HCT116 (cell line): ENCODE data around the gene CALML3. TPM values are rescaled to one million over a fixed set of nuclear protein-coding genes. Genes with fewer than 3 reads are reported as not detected.
A peak's percentile ranks its signal among the peaks of the same experiment; 100 is the strongest.

Experiments used
- ATAC-seq: fragments of 200-7000 bp; cut with Tn5 transposase; 2 replicates; pipeline ENCODE4 v1.9.1; 2020; ENCODE audit warnings: mild to moderate bottlenecking, moderate library complexity
- BruUV-seq: library from RNA; stranded (reverse); fragments of 400-500 nt; replicated peaks from 2 replicates; lab custom pipeline; 2021; lab: Mats Ljungman, UMichigan
- CTCF ChIA-PET: fragments of 300-600 bp; sonication (Branson Sonifier 250); formaldehyde crosslinking; loops from one replicate; lab custom pipeline; 2021; ENCODE audit warnings: antibody characterized with exemption; lab: Charles Lee
- POLR2A ChIA-PET: fragments of 300-600, 350-600 bp; sonication (Branson Sonifier 250); formaldehyde crosslinking; loops from one replicate; lab custom pipeline; 2021; ENCODE audit warnings: antibody characterized with exemption; lab: Charles Lee
- RAD21 ChIA-PET, 2 experiments: fragments of 300-600 bp; sonication (Branson Sonifier 250); formaldehyde crosslinking; loops; one replicate each; lab custom pipeline; 2023; ENCODE audit warnings: low total read pairs in 2 of 2; ENCODE audit not compliant: uncharacterized antibody in 2 of 2, unreplicated experiment in 2 of 2, low non-redundant PET in 1 of 2; lab: Charles Lee
- DNase-seq: peaks from one replicate; pipeline ENCODE4 v3.0.0-alpha.2; 2010; ENCODE audit warnings: low read depth, low spot score
- H2AFZ ChIP-seq: fragments of 200-600 bp; shearing (Covaris generic), sonication (generic); 2 replicates; pipeline ENCODE4 v1.6.1; 2017; ENCODE audit warnings: low read depth, mixed run types, mixed read lengths, antibody characterized with exemption, low read length; ENCODE audit not compliant: poor library complexity, severe bottlenecking
- H3K27ac ChIP-seq: 2 replicates; pipeline ENCODE4 v1.5.1; 2012; ENCODE audit warnings: low read depth, low read length
- H3K27me3 ChIP-seq: fragments of 200-600 bp; sonication (generic); 2 replicates; pipeline ENCODE4 v1.6.1; 2016; ENCODE audit warnings: mixed run types, low read length, mixed read lengths; ENCODE audit not compliant: insufficient read depth
- H3K36me3 ChIP-seq, 2 experiments: fragments of 200-500 bp in 1 of 2; fragments of 200-600 bp in 1 of 2; sonication (Bioruptor generic) in 1 of 2; sonication (generic) in 1 of 2; 2 replicates each; pipeline versions ENCODE4 v1.5.1 to v1.6.1; 2014 to 2016; ENCODE audit warnings: low read length in 2 of 2, inconsistent platforms in 1 of 2, mixed read lengths in 1 of 2, mixed run types in 1 of 2; ENCODE audit not compliant: insufficient read depth in 2 of 2, control insufficient read depth in 1 of 2
- H3K4me1 ChIP-seq, 2 experiments: fragments of 200-600 bp in 1 of 2; sonication (generic) in 1 of 2; 2 replicates each; pipeline versions ENCODE4 v1.5.1 to v1.6.1; 2012 to 2017; ENCODE audit warnings: low read length in 2 of 2, inconsistent platforms in 1 of 2, mild to moderate bottlenecking in 1 of 2, mixed read lengths in 1 of 2, mixed run types in 1 of 2, moderate library complexity in 1 of 2; ENCODE audit not compliant: insufficient read depth in 2 of 2, control insufficient read depth in 1 of 2
- H3K4me2 ChIP-seq: fragments of 200-600 bp; sonication (generic); 2 replicates; pipeline ENCODE4 v1.6.1; 2017; ENCODE audit warnings: mixed run types, low read length, mixed read lengths
- H3K4me3 ChIP-seq, 2 experiments: fragments of 200-600 bp in 1 of 2; sonication (generic) in 1 of 2; replicated peaks in 1 of 2; 2 replicates each; pipeline ENCODE4 v1.5.1; 2011 to 2016; ENCODE audit warnings: low read length in 2 of 2, control low read depth in 1 of 2, low read depth in 1 of 2, mild to moderate bottlenecking in 1 of 2, mixed read lengths in 1 of 2, mixed run types in 1 of 2
- H3K79me2 ChIP-seq: fragments of 200-600 bp; sonication (generic); 2 replicates; pipeline ENCODE4 v1.6.1; 2017; ENCODE audit warnings: mild to moderate bottlenecking, mixed run types, low read length, moderate library complexity, mixed read lengths; ENCODE audit not compliant: insufficient read depth
- H3K9ac ChIP-seq: fragments of 200-600 bp; sonication (generic); 2 replicates; pipeline ENCODE4 v1.6.1; 2016; ENCODE audit warnings: low read length, mixed read lengths
- H3K9me2 ChIP-seq: fragments of 200-600 bp; sonication (generic), shearing (Covaris generic); 2 replicates; pipeline ENCODE4 v1.6.1; 2017; ENCODE audit warnings: mixed run types, mild to moderate bottlenecking, moderate library complexity; ENCODE audit not compliant: insufficient read depth
- H3K9me3 ChIP-seq, 2 experiments: fragments of 200-500 bp in 1 of 2; fragments of 200-600 bp in 1 of 2; sonication (Bioruptor generic) in 1 of 2; sonication (generic) in 1 of 2; 2 replicates each; pipeline ENCODE4 v1.6.1; 2014 to 2017; ENCODE audit warnings: low read length in 2 of 2, mixed read lengths in 2 of 2, inconsistent platforms in 1 of 2, low read depth in 1 of 2, mild to moderate bottlenecking in 1 of 2, mixed run types in 1 of 2, moderate library complexity in 1 of 2; ENCODE audit not compliant: control insufficient read depth in 1 of 2, insufficient read depth in 1 of 2
- H4K20me1 ChIP-seq: fragments of 200-600 bp; sonication (generic), shearing (Covaris generic); 2 replicates; pipeline ENCODE4 v1.6.1; 2017; ENCODE audit warnings: mixed run types, mild to moderate bottlenecking, moderate library complexity; ENCODE audit not compliant: insufficient read depth
- CBX3 ChIP-seq: IDR thresholded peaks from 2 replicates; pipeline ENCODE4 v1.6.1; 2012; ENCODE audit warnings: low read depth
- CEBPB ChIP-seq: IDR thresholded peaks from 2 replicates; pipeline ENCODE4 v1.6.1; 2012; ENCODE audit warnings: low read depth
- ELF1 ChIP-seq: IDR thresholded peaks from 2 replicates; pipeline ENCODE4 v1.6.1; 2012; ENCODE audit warnings: low read depth, borderline replicate concordance
- EZH2 ChIP-seq: fragments of 200-600 bp; sonication (generic); IDR thresholded peaks from 2 replicates; pipeline ENCODE4 v1.6.1; 2017; ENCODE audit warnings: antibody characterized with exemption, mixed run types
- EZH2phosphoT487 ChIP-seq: fragments of 200-600 bp; IDR thresholded peaks from 2 replicates; pipeline ENCODE4 v1.6.1; 2018; ENCODE audit warnings: antibody characterized with exemption, borderline replicate concordance
- JUND ChIP-seq: IDR thresholded peaks from 2 replicates; pipeline ENCODE4 v1.6.1; 2012
- POLR2AphosphoS5 ChIP-seq: IDR thresholded peaks from 2 replicates; pipeline ENCODE4 v1.6.1; 2011; ENCODE audit warnings: mild to moderate bottlenecking, low read depth, low read length, moderate library complexity
- SIN3A ChIP-seq: IDR thresholded peaks from 2 replicates; pipeline ENCODE4 v1.6.1; 2012; ENCODE audit warnings: low read depth
- SP1 ChIP-seq: IDR thresholded peaks from 2 replicates; pipeline ENCODE4 v1.6.1; 2012; ENCODE audit warnings: low read depth
- SRF ChIP-seq: IDR thresholded peaks from 2 replicates; pipeline ENCODE4 v1.6.1; 2012; ENCODE audit warnings: low read depth
- YY1 ChIP-seq: IDR thresholded peaks from 2 replicates; pipeline ENCODE4 v1.6.1; 2011; ENCODE audit warnings: low read length, low read depth, moderate library complexity, mild to moderate bottlenecking; ENCODE audit not compliant: insufficient replicate concordance; ENCODE audit errors: extremely low read depth
- ZNF274 ChIP-seq: fragments of 200-500 bp; sonication (Bioruptor generic); IDR thresholded peaks from 2 replicates; pipeline ENCODE4 v1.6.1; 2014; ENCODE audit warnings: mild to moderate bottlenecking, low read depth, low read length, inconsistent platforms
- intact Hi-C: fragments of 100-400 bp; cut with micrococcal nuclease; formaldehyde crosslinking; loops from 2 replicates; pipeline ENCODE4 v1.10.0; 2022
- total RNA-seq: library from RNA; stranded (reverse); gene quantifications from one replicate; pipeline ENCODE4 v1.2.1, GENCODE V29; 2021; ENCODE audit not compliant: unreplicated experiment
- TF ChIP-seq, protein P1 (sequence below): IDR thresholded peaks from 2 replicates; pipeline ENCODE4 v1.6.1; 2012; ENCODE audit warnings: low read depth
- TF ChIP-seq, protein P2 (sequence below): IDR thresholded peaks from 2 replicates; pipeline ENCODE4 v1.6.1; 2011; ENCODE audit warnings: mild to moderate bottlenecking, low read length, moderate library complexity; ENCODE audit not compliant: insufficient replicate concordance; ENCODE audit errors: extremely low read depth

Gene CALML3
- total RNA-seq, 1 experiment from 2014 or later = not detected

DNA sequence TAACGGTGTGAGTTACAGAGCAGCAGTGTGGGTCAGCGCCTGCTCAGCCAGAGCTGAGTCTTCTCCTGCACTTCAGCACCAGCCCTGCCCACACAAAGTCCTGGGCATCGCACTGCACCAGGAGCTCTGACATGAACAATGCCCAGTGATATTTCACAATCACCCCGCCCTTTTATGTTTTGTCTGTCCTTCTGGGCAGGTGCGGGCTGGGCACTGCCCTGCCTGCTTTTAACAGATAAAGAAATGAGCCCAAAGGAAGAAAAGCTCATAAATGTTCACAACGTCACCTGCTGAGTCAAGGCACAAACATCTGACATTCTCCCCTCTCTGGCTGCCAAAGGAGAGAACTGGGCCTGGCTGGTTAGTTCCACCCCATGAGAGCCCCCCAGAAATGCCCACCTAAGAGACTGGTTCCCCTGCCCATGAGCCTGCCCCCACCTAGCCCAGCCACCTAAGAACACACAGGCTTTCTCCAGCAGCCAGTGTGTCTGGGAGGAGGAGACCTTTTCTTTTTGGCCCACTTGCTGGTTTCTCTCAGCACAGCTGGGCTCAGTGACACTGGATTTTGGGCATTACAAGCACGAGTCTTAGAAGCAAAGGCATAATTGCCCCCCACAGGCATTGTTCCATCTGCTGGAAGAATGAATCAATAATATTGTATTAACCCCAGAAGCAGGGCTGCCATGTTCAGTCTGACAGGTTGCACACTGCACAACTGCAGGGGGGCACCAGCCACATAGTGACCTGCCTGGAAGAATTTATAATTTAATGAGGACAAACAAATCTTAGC is 22.3 kb downstream of the CALML3 start (continued):
- TF ChIP-seq, protein P1, sequence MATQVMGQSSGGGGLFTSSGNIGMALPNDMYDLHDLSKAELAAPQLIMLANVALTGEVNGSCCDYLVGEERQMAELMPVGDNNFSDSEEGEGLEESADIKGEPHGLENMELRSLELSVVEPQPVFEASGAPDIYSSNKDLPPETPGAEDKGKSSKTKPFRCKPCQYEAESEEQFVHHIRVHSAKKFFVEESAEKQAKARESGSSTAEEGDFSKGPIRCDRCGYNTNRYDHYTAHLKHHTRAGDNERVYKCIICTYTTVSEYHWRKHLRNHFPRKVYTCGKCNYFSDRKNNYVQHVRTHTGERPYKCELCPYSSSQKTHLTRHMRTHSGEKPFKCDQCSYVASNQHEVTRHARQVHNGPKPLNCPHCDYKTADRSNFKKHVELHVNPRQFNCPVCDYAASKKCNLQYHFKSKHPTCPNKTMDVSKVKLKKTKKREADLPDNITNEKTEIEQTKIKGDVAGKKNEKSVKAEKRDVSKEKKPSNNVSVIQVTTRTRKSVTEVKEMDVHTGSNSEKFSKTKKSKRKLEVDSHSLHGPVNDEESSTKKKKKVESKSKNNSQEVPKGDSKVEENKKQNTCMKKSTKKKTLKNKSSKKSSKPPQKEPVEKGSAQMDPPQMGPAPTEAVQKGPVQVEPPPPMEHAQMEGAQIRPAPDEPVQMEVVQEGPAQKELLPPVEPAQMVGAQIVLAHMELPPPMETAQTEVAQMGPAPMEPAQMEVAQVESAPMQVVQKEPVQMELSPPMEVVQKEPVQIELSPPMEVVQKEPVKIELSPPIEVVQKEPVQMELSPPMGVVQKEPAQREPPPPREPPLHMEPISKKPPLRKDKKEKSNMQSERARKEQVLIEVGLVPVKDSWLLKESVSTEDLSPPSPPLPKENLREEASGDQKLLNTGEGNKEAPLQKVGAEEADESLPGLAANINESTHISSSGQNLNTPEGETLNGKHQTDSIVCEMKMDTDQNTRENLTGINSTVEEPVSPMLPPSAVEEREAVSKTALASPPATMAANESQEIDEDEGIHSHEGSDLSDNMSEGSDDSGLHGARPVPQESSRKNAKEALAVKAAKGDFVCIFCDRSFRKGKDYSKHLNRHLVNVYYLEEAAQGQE = no peak
- TF ChIP-seq EZH2phosphoT487 (no peak), POLR2AphosphoS5 (no peak; the same call in 1 of the 2 replicates)

DNA sequence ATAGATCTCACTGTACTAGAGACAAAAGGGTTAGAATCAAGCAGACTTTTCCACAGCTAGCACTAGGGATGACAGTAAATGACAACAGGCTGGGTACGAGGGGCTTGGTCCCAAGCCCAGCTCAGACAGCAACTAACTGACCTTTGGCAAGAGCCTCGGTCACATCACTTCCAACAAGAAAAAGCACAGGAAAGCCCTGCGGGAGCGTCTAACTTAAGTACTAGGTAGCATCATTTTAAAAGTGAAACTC is 22.8 kb downstream of the CALML3 start:
- Histone ChIP-seq H3K4me1 (peaks cover 44 to 70% of the 10 kb centered on the region in 2 experiments), H3K9ac (peak overlapping the region; percentile 58), H3K9me3 (peaks cover 4 to 5% of the 10 kb centered on the region in 2 experiments; a peak in 1 of 4 replicates), H3K27ac (peak overlapping the region; percentile 67), H3K4me2 (peak overlapping the region; percentile 82), H3K4me3 (peak overlapping the region; percentile 29 to 44), H2AFZ (peak overlapping the region; percentile 91), H4K20me1 (no peaks in the 10 kb centered on the region), H3K27me3 (no peaks in the 10 kb centered on the region), H3K9me2 (no peaks in the 10 kb centered on the region), H3K36me3 (no peaks in the 10 kb centered on the region), H3K79me2 (no peaks in the 10 kb centered on the region)
- TF ChIP-seq POLR2AphosphoS5 (no peak), JUND (no peak), SIN3A (no peak), EZH2 (no peak), ELF1 (no peak), ZNF274 (no peak), SP1 (no peak), YY1 (no peak), CBX3 (no peak), CEBPB (no peak), SRF (no peak), EZH2phosphoT487 (no peak)
- TF ChIP-seq, protein P1 = no peak
- TF ChIP-seq, protein P2, sequence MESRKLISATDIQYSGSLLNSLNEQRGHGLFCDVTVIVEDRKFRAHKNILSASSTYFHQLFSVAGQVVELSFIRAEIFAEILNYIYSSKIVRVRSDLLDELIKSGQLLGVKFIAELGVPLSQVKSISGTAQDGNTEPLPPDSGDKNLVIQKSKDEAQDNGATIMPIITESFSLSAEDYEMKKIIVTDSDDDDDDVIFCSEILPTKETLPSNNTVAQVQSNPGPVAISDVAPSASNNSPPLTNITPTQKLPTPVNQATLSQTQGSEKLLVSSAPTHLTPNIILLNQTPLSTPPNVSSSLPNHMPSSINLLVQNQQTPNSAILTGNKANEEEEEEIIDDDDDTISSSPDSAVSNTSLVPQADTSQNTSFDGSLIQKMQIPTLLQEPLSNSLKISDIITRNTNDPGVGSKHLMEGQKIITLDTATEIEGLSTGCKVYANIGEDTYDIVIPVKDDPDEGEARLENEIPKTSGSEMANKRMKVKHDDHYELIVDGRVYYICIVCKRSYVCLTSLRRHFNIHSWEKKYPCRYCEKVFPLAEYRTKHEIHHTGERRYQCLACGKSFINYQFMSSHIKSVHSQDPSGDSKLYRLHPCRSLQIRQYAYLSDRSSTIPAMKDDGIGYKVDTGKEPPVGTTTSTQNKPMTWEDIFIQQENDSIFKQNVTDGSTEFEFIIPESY = no peak
- ATAC-seq (no peak; the same call in 1 of the 2 replicates), DNase-seq (no peak)
- ChIA-PET RAD21 (no interaction called here), POLR2A (no interaction called here), CTCF (no interaction called here)
- intact Hi-C loops = loop anchor here (5.0 kb wide), 1 partner anchor 100 kb away; no protein-coding TSS in a partner anchor
- BruUV-seq = no TSS peak
